GM23248 (cell line): ENCODE measurements around the gene JAK3.

Experiments
- EZH2 ChIP-seq: fragments of 200-600 bp; sonication (generic); IDR thresholded peaks from 2 replicates; pipeline ENCODE4 v1.6.1; 2018; ENCODE audit warnings: antibody characterized with exemption, mild to moderate bottlenecking; ENCODE audit not compliant: insufficient read depth, poor library complexity, severe bottlenecking
- EZH2phosphoT487 ChIP-seq: fragments of 200-600 bp; sonication (generic); IDR thresholded peaks from 2 replicates; pipeline ENCODE4 v1.6.1; 2018; ENCODE audit warnings: antibody characterized with exemption, moderate library complexity, mild to moderate bottlenecking, low read depth; ENCODE audit not compliant: insufficient read depth

DNA sequence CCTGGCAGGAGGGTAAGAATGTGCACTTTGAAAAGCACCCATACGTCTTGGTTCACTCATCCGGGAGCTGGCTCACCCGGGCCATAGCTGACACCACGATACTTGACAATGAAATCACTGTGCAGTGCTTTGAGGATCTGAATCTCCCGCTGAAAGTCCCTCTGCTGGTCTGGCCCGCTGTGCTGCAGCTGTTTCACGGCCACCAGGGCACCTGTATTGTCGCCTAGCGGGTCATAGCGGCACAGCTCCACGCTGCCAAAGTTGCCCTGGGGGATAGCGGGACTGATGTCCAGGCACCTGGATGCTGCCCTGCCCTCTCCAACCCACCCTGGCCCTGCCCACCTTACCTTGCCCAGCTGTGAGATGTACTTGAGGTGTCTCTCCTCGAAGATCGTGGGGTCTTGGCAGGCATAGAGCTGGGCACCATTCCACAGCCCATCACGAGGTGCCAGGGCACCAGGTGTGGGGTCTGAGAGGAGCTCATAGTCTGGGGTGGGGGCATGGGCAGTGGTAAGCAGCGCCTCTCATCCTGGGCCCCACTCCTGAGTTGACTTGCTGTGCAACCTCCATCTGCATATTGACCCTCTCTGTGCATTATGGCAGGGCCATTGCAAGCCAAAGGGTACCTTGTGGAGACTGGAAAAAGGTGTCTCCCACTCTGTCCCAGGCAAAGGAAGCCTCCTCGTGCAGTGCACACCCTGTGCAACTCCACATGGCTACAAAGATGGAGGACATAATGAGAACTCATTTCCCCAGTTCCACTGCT, 15.2 kb downstream of the JAK3 start:
- TF ChIP-seq EZH2 = no peak
- no peak for TF ChIP-seq EZH2phosphoT487
